Stimulated activated CD8-positive, alpha-beta memory T cell treated with anti-CD3 and anti-CD28 coated beads, Interleukin-15, amount 100 ng/mL, for 1 hour (primary cell): ENCODE measurements around the gene RUSF1.
"Not testable (repeated sequence)": the region's sequence is repeated elsewhere in the genome, so short reads cannot be mapped to it uniquely, and the experiment has no call there.

Experiments used
- DNase-seq: peaks from one replicate; pipeline ENCODE4 v3.0.0-alpha.2; 2020; ENCODE audit warnings: low read depth

The RUSF1 gene

GRCh38 chr16:31507929-31508705, at the start of gene RUSF1:
TSS of gene RUSF1 (minus strand) at chr16:31508391. CDS start at chr16:31508373, 18 bp downstream.
- peak; percentile 58 for DNase-seq

- no peak for DNase-seq
These were observed 34.6 kb upstream of the RUSF1 start for GRCh38 chr16:31542763-31543162.

GRCh38 chr16:31539762-31540161, 31.6 kb upstream of the RUSF1 start:
- not testable (repeated sequence) for DNase-seq

GRCh38 chr16:31538243-31538598, 30.0 kb upstream of the RUSF1 start:
- DNase-seq = not testable (repeated sequence)

GRCh38 chr16:31537362-31538242, 29.4 kb upstream of the RUSF1 start:
- no peak for DNase-seq

- DNase-seq = no peak
These were observed 28.7 kb upstream of the RUSF1 start for GRCh38 chr16:31536804-31537361.

GRCh38 chr16:31535737-31536136, 27.5 kb upstream of the RUSF1 start:
- DNase-seq = no peak

- no peak for DNase-seq
These were observed 24.7 kb upstream of the RUSF1 start for GRCh38 chr16:31532896-31533295.

GRCh38 chr16:31532120-31532519, 23.9 kb upstream of the RUSF1 start:
- no peak for DNase-seq

GRCh38 chr16:31531096-31531495, 22.9 kb upstream of the RUSF1 start:
- DNase-seq = no peak

GRCh38 chr16:31530405-31530804, 22.2 kb upstream of the RUSF1 start:
- DNase-seq = no peak

- no peak for DNase-seq
These were observed 21.7 kb upstream of the RUSF1 start for GRCh38 chr16:31529937-31530312.

GRCh38 chr16:31529108-31529936, 21.1 kb upstream of the RUSF1 start:
- DNase-seq = no peak

- no peak for DNase-seq
These were observed 20.4 kb upstream of the RUSF1 start for GRCh38 chr16:31528523-31529107.

GRCh38 chr16:31527734-31528274, 19.6 kb upstream of the RUSF1 start, which contains the start of gene AHSP:
TSS of gene AHSP (plus strand) at chr16:31527900. CDS start at chr16:31528140, 240 bp downstream.
- no peak for DNase-seq

GRCh38 chr16:31525113-31525512, 16.9 kb upstream of the RUSF1 start:
- DNase-seq = no peak

GRCh38 chr16:31523768-31524167, 15.6 kb upstream of the RUSF1 start:
- DNase-seq = not testable (repeated sequence)

- DNase-seq = no peak
These were observed 13.9 kb upstream of the RUSF1 start for GRCh38 chr16:31522071-31522470.

- DNase-seq = no peak
These were observed 13.2 kb upstream of the RUSF1 start for GRCh38 chr16:31521368-31521767.

- no peak for DNase-seq
These were observed 11.7 kb upstream of the RUSF1 start for GRCh38 chr16:31519759-31520431.
